GM18951 (cell line): ENCODE measurements around the gene TMEM128.
"Not testable (repeated sequence)": the region's sequence is repeated elsewhere in the genome, so short reads cannot be mapped to it uniquely, and the experiment has no call there.

ENCODE experiments used
- POLR2A ChIP-seq: IDR thresholded peaks from 4 replicates; pipeline ENCODE4 v1.6.1; 2011; ENCODE audit warnings: mild to moderate bottlenecking; ENCODE audit not compliant: insufficient read length, insufficient read depth; ENCODE audit errors: extremely low read depth
- in situ Hi-C: fragments of 300-500 bp; cut with MboI; formaldehyde crosslinking; loops from one replicate; pipeline ENCODE4 v1.12.0; 2022; ENCODE audit warnings: low sequenced_read_pairs, mixed read lengths, inconsistent platforms; ENCODE audit not compliant: unreplicated experiment

Gene TMEM128

GRCh38 chr4:4195354-4195753 is 52.7 kb downstream of the TMEM128 start:
- in situ Hi-C loops = no loop called here
- TF ChIP-seq POLR2A = no peak

- in situ Hi-C loops = not testable (repeated sequence)
These were observed 59.5 kb downstream of the TMEM128 start for GRCh38 chr4:4188557-4188956.
